HG03064 (cell line): ENCODE measurements around the gene HSD11B2.

Experiments used
- ATAC-seq: cut with Tn5 transposase; IDR thresholded peaks from one replicate; pipeline ENCODE4 v1.9.1; 2021; ENCODE audit warnings: low read depth; ENCODE audit not compliant: unreplicated experiment

The HSD11B2 gene

DNA sequence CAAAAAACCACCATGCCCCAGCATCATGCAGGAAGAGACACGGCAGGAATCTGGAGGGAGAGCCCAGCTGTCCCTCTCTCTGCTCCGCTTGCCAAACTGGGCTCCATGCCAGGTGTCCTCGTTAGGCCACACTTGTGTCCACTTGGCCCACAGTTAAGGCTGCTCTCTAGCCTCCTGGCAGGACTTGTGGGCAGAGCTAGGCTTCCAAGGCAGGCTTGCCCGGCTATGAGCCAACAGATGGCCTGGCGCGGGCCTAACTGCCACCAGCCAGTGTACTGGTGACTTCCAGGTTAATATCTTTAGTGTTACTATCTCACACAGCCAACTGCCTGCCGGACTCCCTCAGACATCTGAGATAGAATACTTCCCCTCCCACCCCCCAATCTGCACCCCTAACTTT, 39.4 kb downstream of the HSD11B2 start:
- no peak for ATAC-seq

DNA sequence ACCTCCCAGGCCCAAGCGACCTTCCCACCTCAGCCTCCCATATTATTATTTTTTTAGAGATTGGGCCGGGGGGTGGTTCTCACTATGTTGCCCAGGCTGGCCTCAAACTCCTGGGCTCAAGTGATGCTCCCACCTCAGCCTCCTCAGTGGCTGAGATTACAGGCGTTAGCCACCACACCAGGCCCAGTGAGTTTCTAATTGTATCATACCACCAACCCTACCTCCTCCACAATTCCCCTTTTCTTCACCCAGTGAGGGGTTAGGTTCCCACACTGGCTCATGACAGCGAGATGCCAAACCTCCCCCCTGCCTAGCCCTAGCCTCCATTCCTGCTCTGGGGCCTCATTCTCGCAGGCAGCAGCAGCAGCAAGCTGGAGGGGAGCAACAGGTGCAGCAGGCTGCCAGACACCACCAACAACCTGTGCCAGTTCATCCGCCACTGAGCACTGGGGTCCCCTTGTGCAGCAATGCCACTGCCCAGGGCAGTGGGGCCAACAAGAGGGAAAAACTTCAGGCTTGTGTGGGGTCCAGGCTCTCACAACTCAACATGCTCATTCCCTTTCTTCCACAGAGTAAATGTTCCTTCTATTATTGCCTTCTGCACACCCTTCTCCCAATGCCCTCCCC, 41.0 kb downstream of the HSD11B2 start:
- ATAC-seq, result no peak

DNA sequence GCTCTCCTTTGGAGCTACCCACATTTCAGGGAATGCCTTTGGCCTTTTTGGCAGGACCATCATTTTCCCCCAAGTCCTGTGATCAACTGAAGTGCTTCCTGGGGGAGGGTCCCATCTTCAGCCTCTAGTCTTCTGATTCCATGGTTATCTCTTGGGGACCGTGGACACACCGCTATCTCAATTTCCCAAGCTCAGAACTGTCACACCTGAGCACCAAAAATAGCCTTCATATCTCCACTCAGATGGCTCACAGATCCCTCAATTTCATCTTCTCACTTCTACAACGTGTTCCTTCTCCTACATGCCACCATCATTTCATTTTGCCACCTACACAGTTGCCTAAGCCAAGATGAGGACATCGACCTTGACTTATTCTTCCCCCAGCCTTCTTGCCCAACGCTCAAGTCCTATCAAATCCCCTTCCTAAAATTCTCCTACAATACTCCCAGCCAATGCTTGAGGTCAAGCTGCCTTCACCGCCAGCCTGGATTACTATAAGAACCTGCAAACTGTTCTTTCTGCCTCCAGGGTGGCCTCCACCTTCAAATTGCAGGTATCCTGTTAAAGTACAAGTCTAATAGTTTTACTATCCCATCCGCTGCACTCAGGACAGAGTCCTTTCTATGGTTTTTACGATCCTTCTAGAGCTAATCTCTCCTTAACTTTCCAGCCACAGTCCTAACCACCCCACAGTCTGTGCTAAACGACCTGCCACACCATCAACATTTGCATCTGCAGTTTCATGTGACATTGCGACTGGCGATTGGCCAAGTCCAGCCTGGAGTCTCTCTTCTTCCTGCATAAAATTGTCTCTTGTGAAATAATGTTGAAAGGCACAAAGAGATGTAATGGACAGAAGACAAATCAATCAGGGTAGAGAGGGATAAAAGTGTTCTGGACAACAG, 43.9 kb downstream of the HSD11B2 start:
- no peak for ATAC-seq

DNA sequence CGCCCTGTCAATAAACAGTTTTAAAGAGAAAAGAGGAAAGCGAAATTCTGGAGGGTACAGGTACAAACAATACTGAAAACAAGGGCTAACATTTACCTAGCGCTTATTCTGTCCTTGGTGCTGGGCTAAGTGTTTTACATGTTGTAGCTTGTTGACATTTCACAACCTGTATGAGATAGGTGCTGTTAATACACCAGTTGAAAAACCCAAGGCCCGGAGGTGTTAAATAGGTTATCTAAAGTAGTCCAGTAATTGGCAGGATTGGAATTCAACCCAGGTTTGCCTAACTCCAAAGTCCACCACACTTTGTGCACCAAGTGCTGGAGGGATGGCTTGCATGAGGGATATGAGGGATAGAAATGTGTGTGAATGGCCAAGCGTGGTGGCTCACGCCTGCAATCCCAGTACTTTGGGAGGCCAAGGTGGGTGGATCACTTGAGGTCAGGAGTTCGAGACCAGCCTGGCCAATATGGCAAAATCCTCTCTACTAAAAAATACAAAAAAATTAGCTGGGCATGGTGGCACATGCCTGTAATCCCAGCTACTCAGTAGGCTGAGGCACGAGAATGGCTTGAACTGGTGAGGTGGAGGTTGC, 47.1 kb downstream of the HSD11B2 start:
- no peak for ATAC-seq

DNA sequence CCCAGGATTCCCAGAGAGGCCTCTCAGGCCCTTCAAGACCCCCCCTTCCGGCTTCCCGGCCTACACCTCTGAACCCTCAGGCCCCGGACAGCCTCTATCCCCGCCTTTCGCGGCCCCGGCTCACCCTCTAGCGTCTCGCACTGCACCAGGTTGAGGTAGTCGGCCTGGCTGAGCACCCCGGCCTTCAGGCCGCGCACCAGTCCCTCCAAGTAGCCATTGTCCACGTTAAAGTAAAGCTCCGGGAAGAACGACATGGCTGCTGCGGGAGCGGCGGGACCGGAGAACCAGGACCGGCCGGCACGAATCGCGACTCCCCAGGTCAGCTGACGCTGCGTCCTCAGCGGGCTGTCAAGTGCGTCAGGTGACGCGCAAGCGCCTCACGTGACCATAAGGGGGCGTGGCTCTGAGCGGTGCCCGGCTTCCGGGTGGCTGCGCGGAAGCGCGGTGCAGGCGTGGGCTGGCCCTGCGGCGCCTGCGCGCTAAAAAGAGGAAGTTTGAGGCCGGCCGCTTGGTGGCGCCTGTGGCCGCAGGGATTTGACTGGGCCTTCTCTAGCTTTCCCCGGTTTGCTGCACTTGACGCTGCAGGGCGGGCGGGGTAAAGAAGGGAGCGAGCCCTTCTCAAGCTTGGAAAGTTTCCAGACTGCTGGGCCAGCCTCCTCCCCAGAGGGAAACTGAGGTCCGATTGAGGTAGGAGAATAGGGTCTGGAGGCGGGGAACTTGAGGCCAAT, 50.1 kb downstream of the HSD11B2 start, which contains the start of gene ATP6V0D1:
ATP6V0D1 (minus strand) TSS at position 325 of the 728 bp plus-strand sequence; CDS start at position 254, 71 bp downstream.
- ATAC-seq, result peak; percentile 70

DNA sequence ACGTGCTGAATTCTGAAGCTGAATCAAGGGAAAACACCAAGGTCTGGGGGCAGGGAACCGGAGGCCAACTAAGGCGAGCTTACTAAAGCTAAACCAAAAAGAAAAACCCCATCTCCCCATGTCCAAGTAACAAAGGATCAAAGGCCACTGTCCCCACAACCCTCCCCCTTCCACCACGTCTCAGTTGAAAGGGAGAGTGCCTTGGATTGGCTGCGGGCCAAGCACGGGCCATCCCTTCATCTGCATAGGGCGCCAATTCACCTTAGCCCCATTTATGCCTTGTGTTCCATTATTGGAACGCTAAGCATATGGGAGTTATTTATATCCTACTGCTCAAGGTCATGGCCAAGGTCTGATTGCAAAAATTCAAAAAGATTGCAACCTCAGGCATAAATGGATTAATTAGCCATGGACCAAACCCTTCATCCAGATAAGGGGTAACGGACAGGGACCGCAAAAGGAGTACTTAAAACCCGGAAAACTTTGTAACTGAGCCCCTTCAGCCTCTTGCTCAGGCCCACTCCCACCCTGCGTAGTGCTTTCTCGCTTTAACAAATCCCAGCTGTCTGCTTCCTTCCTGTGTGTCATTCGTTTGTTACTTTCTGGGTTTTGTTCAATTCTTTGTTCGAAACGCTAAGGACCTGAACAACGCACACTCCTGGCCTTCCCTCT, 50.8 kb downstream of the HSD11B2 start:
- no peak for ATAC-seq

DNA sequence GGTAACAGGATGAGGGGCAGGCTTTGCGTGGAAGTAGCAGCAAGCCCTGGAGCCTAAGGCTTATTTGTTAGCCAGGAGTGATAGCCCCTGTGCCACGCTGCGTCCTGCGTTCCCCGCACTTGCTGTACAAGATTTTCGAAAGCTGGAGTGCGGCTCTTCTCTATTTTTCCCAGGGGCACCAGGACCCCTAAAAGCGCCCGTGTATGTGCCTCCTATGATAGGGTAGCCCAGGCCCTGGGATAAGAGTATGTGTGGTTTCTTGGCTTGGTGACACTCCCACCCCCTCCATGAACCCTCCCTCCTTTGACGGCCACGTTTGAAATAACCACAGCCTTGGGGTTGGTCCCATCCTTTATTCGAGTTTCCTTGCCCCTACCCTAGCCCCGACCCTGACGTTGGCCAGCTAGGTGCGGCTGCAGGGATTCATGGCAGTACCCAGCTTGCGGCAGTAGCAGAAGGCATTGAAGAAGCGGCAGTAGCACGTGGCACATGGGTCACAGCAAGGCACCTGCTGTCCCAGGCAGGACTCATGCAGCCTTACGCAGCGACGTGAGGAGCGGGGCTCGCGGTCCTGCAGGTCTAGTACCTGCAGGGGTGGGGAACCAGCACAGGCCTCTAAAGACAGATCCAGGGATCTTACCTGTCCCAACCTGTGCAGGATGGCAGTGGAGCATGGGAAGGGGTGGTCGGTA, 51.5 kb downstream of the HSD11B2 start:
- ATAC-seq, result no peak

DNA sequence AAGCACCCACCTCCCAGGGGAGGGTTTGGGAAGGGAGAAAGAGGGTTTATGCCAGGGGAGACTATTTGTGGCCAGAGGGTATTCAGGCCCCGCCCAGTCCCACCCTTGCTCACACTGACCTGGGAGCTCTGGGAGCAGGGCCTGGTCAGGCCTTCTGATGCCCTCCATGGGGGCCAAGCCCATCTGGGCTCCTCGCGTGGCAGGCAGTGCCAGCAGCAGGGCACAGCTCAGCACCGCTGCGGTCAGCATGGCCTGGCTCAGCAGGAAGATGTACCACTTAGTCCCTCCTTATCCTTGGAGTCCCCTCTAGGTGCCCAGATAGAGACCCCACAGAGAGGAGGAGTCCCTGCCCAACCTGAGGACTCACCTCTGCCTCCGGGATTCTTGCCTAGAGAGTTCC, 52.2 kb downstream of the HSD11B2 start, which contains the start of gene AGRP:
AGRP (minus strand) TSS at position 398 of the 400 bp plus-strand sequence; CDS start at position 249, 149 bp downstream.
- ATAC-seq, result no peak

DNA sequence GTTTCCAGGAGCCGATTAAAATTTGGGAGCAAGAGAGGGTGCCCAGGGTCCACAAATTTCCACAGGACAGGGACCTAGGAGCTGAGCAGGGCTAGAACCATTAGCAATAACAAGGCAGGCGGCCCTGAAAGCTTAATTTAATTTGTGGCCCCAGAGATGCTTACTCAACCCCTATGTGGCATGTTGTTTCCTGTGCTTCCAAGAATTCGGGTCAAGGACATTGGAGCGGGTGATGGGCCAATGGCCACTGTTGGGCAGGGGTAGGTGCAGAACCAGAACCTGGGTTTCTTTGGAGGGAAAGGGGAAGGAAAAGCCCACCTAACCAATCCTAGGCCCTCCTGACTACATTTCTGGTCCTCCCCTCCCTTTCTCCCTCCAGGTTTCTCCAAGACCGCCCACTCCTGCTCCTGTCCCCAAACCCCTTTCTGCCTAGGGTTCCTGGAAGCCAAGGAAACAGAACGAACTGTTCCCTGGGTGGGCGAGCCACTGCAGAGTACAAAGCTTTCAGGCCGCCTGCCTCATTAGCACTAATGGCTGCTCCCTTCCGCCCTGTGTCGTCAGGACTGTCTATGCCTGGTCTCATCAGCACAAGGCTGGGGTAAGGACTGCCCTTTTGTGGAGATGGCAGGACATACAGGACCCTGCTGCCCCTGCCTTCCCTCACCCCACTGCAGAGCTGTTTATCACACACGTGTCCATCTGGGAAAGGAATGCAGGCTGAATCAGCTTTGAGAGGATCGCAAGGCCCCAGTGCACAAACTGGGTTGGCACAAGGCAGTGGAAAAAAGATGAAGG, 53.0 kb downstream of the HSD11B2 start:
- no peak for ATAC-seq

DNA sequence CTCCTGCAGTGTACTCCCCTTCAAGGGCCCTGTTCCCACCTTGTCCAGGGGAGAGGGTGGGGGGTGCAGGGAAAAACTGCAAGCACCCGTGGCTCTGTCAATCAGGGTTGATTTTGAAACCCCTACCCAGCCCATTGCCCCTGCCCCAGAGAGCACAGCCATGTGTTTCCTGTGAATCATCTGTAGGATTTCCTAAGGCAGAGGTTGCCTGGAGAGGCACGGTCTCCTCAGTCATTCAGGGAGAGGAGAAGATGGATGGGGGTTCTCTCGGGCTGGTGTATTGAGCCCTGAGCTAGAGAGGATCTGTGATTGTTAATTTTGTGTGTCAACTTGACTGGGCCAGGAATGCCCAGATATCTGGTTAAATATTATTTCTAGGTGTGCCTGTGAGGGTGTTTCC, 55.9 kb downstream of the HSD11B2 start:
- ATAC-seq, result no peak
